Loucy (cell line): ENCODE measurements around the gene IGFBP6.

Source experiments
- H2AFZ ChIP-seq: fragments of 200-600 bp; sonication (generic); 2 replicates; pipeline ENCODE4 v1.6.0; 2016; ENCODE audit warnings: antibody characterized with exemption, mild to moderate bottlenecking, low read length, moderate library complexity
- H3F3A ChIP-seq: fragments of 200-600 bp; 2 replicates; pipeline ENCODE4 v1.6.0; 2016; ENCODE audit warnings: antibody characterized with exemption, low read depth, mild to moderate bottlenecking
- H3K27me3 ChIP-seq: fragments of 200-600 bp; sonication (generic); 2 replicates; pipeline ENCODE4 v1.6.1; 2014; ENCODE audit warnings: low read length, mild to moderate bottlenecking; ENCODE audit not compliant: insufficient read depth, poor library complexity, severe bottlenecking
- H3K36me3 ChIP-seq: fragments of 200-600 bp; sonication (generic); 2 replicates; pipeline ENCODE4 v1.6.1; 2016; ENCODE audit warnings: low read length; ENCODE audit not compliant: insufficient read depth
- H3K4me1 ChIP-seq: fragments of 200-600 bp; sonication (generic); 2 replicates; pipeline ENCODE4 v1.5.1; 2014; ENCODE audit warnings: low read length, mild to moderate bottlenecking; ENCODE audit not compliant: insufficient read depth, poor library complexity, severe bottlenecking
- H3K4me2 ChIP-seq: fragments of 200-600 bp; sonication (generic); 2 replicates; pipeline ENCODE4 v1.6.0; 2014; ENCODE audit warnings: antibody characterized with exemption, low read length, low read depth, mild to moderate bottlenecking; ENCODE audit not compliant: poor library complexity, severe bottlenecking
- H3K4me3 ChIP-seq: fragments of 200-600 bp; sonication (generic); 2 replicates; pipeline ENCODE4 v1.5.1; 2014; ENCODE audit warnings: low read length, mild to moderate bottlenecking, mixed read lengths; ENCODE audit not compliant: poor library complexity, severe bottlenecking
- H3K79me2 ChIP-seq: fragments of 200-600 bp; sonication (generic); 2 replicates; pipeline ENCODE4 v1.6.1; 2014; ENCODE audit warnings: low read length; ENCODE audit not compliant: insufficient read depth
- H3K9ac ChIP-seq: fragments of 200-600 bp; sonication (generic); 2 replicates; pipeline ENCODE4 v1.6.0; 2014; ENCODE audit warnings: mild to moderate bottlenecking, low read depth, low read length, moderate library complexity; ENCODE audit not compliant: poor library complexity, severe bottlenecking
- H3K9me2 ChIP-seq: fragments of 200-600 bp; sonication (generic); replicated peaks from 2 replicates; pipeline ENCODE4 v1.6.1; 2016; ENCODE audit warnings: low read depth, low read length, mixed read lengths
- H3K9me3 ChIP-seq: fragments of 200-600 bp; sonication (generic); 2 replicates; pipeline ENCODE4 v1.6.1; 2014; ENCODE audit warnings: mild to moderate bottlenecking, antibody characterized with exemption, low read length, low read depth; ENCODE audit not compliant: insufficient read depth
- H4K20me1 ChIP-seq: fragments of 200-600 bp; sonication (generic); 2 replicates; pipeline ENCODE4 v1.6.0; 2014; ENCODE audit warnings: antibody characterized with exemption, low read length, mild to moderate bottlenecking; ENCODE audit not compliant: insufficient read depth, poor library complexity, severe bottlenecking
- EZH2phosphoT487 ChIP-seq: fragments of 200-600 bp; IDR thresholded peaks from 2 replicates; pipeline ENCODE4 v1.6.1; 2018; ENCODE audit warnings: antibody characterized with exemption, mild to moderate bottlenecking, moderate library complexity, borderline replicate concordance
- TF ChIP-seq, protein P1 (sequence below): fragments of 200-600 bp; sonication (generic); conservative IDR thresholded peaks from 2 replicates; pipeline ENCODE4 v1.5.1; 2014; ENCODE audit warnings: mild to moderate bottlenecking, antibody characterized with exemption, low read length

IGFBP6 gene

DNA sequence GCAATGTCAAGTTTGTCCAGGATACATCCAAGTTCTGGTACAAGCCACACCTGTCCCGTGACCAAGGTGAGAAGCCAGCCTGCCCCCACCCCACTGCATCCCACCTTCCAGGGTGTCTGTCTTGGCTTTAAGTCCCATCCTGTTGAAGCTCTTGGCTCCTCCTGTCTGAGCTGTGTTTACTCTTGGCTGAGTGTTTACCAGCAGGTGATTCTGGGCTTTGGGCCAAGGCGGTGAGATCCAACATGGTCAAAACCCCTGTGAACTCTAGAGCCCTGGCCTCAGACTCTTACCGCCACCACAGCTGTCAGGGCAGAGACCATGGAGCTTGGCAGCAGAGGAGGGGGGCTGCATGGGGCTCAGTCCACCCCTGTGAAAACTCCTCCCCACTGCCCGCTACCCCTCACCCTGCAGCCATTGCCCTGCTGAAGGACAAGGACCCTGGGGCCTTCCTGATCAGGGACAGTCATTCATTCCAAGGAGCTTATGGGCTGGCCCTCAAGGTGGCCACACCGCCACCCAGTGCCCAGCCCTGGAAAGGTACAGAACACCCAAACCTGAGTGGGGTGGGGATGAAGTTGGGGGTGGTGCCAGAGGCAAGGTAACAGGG, 36.0 kb upstream of the IGFBP6 start:
- TF ChIP-seq, protein P1, sequence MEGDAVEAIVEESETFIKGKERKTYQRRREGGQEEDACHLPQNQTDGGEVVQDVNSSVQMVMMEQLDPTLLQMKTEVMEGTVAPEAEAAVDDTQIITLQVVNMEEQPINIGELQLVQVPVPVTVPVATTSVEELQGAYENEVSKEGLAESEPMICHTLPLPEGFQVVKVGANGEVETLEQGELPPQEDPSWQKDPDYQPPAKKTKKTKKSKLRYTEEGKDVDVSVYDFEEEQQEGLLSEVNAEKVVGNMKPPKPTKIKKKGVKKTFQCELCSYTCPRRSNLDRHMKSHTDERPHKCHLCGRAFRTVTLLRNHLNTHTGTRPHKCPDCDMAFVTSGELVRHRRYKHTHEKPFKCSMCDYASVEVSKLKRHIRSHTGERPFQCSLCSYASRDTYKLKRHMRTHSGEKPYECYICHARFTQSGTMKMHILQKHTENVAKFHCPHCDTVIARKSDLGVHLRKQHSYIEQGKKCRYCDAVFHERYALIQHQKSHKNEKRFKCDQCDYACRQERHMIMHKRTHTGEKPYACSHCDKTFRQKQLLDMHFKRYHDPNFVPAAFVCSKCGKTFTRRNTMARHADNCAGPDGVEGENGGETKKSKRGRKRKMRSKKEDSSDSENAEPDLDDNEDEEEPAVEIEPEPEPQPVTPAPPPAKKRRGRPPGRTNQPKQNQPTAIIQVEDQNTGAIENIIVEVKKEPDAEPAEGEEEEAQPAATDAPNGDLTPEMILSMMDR: peak; percentile 50
- TF ChIP-seq EZH2phosphoT487: no peak
- no peaks in the 10 kb centered on the region for H3K9me2 ChIP-seq
- peaks cover 7% of the 10 kb centered on the region; the same call in 1 of the 2 replicates for H3K36me3 ChIP-seq
- no peaks in the 10 kb centered on the region for H4K20me1 ChIP-seq
- H3K4me2 ChIP-seq: no peak overlapping the region
- H3F3A ChIP-seq: no peaks in the 10 kb centered on the region
- no peak overlapping the region for H3K4me3 ChIP-seq
- H3K9me3 ChIP-seq: no peaks in the 10 kb centered on the region
- no peaks in the 10 kb centered on the region for H3K4me1 ChIP-seq
- no peaks in the 10 kb centered on the region for H3K79me2 ChIP-seq
- H3K9ac ChIP-seq: no peak overlapping the region
- H3K27me3 ChIP-seq: no peaks in the 10 kb centered on the region
- no peak overlapping the region for H2AFZ ChIP-seq

DNA sequence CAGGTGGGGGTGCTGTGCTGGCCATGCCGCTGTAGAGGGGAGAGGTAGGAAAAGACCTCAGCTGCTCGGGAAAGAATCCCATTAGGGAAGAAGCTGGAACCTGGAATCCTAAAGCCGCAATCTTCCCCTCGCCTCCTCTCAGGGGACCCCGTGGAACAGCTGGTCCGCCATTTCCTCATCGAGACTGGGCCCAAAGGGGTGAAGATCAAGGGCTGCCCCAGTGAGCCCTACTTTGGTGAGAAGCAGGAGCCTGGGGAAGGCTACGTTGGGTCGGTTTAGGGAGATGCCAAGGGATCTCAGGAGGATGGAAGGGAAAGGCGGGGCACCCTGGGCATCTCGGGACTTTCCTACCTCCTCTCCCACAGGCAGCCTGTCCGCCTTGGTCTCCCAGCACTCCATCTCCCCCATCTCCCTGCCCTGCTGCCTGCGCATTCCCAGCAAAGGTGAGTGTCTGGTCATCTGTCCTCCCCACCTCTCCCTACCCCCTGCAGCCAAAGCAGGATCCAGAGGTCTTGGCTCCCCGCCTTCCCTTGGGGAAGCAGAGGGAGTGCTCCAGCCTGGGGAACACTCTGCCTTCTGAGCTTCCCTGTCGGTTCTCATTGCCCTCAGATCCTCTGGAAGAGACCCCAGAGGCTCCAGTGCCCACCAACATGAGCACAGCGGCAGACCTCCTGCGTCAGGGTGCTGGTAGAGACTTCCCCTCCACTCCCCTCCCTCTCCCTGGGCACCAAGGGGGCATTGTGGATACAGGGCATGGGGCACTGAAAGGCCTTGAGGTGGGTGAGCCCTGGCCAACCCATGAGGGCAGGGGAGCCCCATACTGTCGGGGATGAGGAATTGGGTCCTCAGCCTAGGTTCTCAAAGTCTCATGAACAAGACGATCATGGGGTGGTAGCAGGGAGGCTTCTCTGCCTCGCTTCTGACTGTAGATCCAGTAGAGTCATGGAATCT, 35.2 kb upstream of the IGFBP6 start:
- Histone ChIP-seq H3K9me3 (no peaks in the 10 kb centered on the region), H3K9me2 (no peaks in the 10 kb centered on the region), H3K4me2 (no peak overlapping the region), H3K4me1 (no peaks in the 10 kb centered on the region), H4K20me1 (no peaks in the 10 kb centered on the region), H3K4me3 (no peak overlapping the region), H3K27me3 (no peaks in the 10 kb centered on the region), H3K79me2 (no peaks in the 10 kb centered on the region), H2AFZ (no peak overlapping the region), H3F3A (no peaks in the 10 kb centered on the region), H3K36me3 (peaks cover 7% of the 10 kb centered on the region; the same call in 1 of the 2 replicates), H3K9ac (no peak overlapping the region)
- TF ChIP-seq EZH2phosphoT487: no peak
- TF ChIP-seq, protein P1: no peak; the same call in 1 of the 2 replicates

DNA sequence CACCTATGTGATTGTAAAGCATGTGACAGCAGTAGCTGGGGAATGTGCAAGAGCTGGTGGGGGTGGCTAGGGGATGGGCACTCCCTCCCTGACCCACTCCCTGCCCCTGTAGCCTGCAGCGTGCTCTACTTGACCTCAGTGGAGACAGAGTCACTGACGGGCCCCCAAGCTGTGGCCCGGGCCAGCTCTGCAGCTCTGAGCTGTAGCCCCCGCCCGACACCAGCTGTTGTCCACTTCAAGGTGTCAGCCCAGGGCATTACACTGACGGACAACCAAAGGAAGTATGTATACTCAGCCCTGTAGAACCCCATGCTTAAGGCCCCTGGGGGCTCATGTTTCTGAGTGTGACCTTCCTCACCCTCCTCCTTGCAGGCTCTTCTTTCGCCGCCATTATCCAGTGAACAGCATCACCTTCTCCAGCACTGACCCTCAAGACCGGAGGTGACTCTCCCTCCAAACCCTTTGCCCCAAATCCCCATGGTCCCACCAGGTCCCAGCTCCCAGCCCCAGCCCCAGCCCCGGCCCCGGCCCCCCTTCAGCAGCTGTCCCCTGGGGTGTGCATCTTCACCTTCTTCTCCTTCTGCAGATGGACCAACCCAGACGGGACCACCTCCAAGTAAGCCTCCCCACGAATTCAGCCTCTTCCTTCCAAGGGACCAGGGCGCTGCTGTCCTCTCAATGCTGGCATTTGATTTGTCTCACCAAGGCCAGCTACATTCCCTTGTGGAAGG, 34.3 kb upstream of the IGFBP6 start:
- no peak overlapping the region for H2AFZ ChIP-seq

More for the DNA sequence above, 34.3 kb upstream of the IGFBP6 start:
- no peak overlapping the region for H3K4me3 ChIP-seq
- H3K9me2 ChIP-seq: no peaks in the 10 kb centered on the region
- no peaks in the 10 kb centered on the region for H3K9me3 ChIP-seq
- H3K36me3 ChIP-seq: peaks cover 7% of the 10 kb centered on the region; the same call in 1 of the 2 replicates
- H3K9ac ChIP-seq: no peak overlapping the region
- no peaks in the 10 kb centered on the region for H3F3A ChIP-seq
- TF ChIP-seq, protein P1: no peak
- TF ChIP-seq EZH2phosphoT487: no peak
- no peak overlapping the region for H3K4me2 ChIP-seq
- no peaks in the 10 kb centered on the region for H3K4me1 ChIP-seq
- no peaks in the 10 kb centered on the region for H3K79me2 ChIP-seq
- no peaks in the 10 kb centered on the region for H3K27me3 ChIP-seq
- no peaks in the 10 kb centered on the region for H4K20me1 ChIP-seq
